HepG2 (cell line): Measurements from ENCODE around the gene ATP10A. TPM values are rescaled to one million over a fixed set of nuclear protein-coding genes. Genes with fewer than 3 reads are reported as not detected.

Source experiments
- ATAC-seq: fragments of 200-7000 bp; cut with Tn5 transposase; 3 replicates; pipeline ENCODE4 v1.9.1; 2020; ENCODE audit warnings: mild to moderate bottlenecking, moderate library complexity
- BruUV-seq: library from RNA; stranded (reverse); fragments of 400-500 nt; replicated peaks from 2 replicates; lab custom pipeline; 2021; lab: Mats Ljungman, UMichigan
- CTCF ChIA-PET: fragments of 300-600 bp; formaldehyde crosslinking; extraction: SDS; loops from one replicate; lab custom pipeline; 2021; ENCODE audit warnings: low total read pairs, inconsistent platforms, low intra/inter-chr PET ratio; lab: Yijun Ruan, JAX
- POLR2A ChIA-PET: fragments of 350-600 bp; sonication (Branson Sonifier 250); formaldehyde crosslinking; loops from one replicate; lab custom pipeline; 2020; ENCODE audit warnings: antibody characterized with exemption, inconsistent platforms; lab: Yijun Ruan, JAX
- DNase-seq: peaks from one replicate; pipeline ENCODE4 v3.0.0-alpha.2; 2015; ENCODE audit warnings: low spot score
- FAIRE-seq: peaks from 3 replicates; lab custom pipeline; 2011; peaks lifted over from hg19 to GRCh38; lab: Jason Lieb, UNC
- H2AFZ ChIP-seq: one replicate; pipeline ENCODE4 v1.6.1; 2011; ENCODE audit warnings: low read length, inconsistent platforms
- H3K27ac ChIP-seq: fragments of 300-600 bp; 3 replicates; pipeline ENCODE4 v1.8.0; 2011; ENCODE audit warnings: mixed run types, mild to moderate bottlenecking, mixed read lengths, low read length, inconsistent platforms; ENCODE audit not compliant: insufficient read depth; ENCODE audit errors: extremely low read length
- H3K27me3 ChIP-seq, 2 experiments: fragments of 200-600 bp in 1 of 2; 2 replicates in 1 of 2; 3 replicates in 1 of 2; pipeline versions ENCODE4 v1.6.0 to v1.8.0; 2011; ENCODE audit warnings: low read length in 2 of 2, mild to moderate bottlenecking in 2 of 2, moderate library complexity in 2 of 2, inconsistent platforms in 1 of 2; ENCODE audit not compliant: insufficient read depth in 2 of 2, control insufficient read depth in 1 of 2
- H3K36me3 ChIP-seq, 2 experiments: fragments of 200-600 bp in 1 of 2; replicated peaks in 1 of 2; 2 replicates in 1 of 2; 3 replicates in 1 of 2; pipeline versions ENCODE4 v1.5.1 to v1.8.0; 2011; ENCODE audit warnings: low read length in 2 of 2, inconsistent platforms in 1 of 2; ENCODE audit not compliant: insufficient read depth in 2 of 2, control insufficient read depth in 1 of 2
- H3K4me1 ChIP-seq: 2 replicates; pipeline ENCODE4 v1.5.1; 2012; ENCODE audit warnings: low read length, inconsistent platforms; ENCODE audit not compliant: insufficient read depth
- H3K4me2 ChIP-seq: 2 replicates; pipeline ENCODE4 v1.6.0; 2011; ENCODE audit warnings: low read depth, low read length, inconsistent platforms
- H3K4me3 ChIP-seq, 3 experiments: fragments of 200-600 bp in 1 of 3; sonication (generic), shearing (Covaris generic) in 1 of 3; replicated peaks in 1 of 3; 2 replicates each; pipeline ENCODE4 v1.5.1; 2011 to 2016; ENCODE audit warnings: low read length in 3 of 3, inconsistent platforms in 2 of 3, low read depth in 2 of 3, mild to moderate bottlenecking in 2 of 3, control low read depth in 1 of 3, mixed read lengths in 1 of 3; ENCODE audit not compliant: insufficient read depth in 1 of 3
- H3K79me2 ChIP-seq: one replicate; pipeline ENCODE4 v1.6.1; 2011; ENCODE audit warnings: low read length, inconsistent platforms; ENCODE audit not compliant: insufficient read depth
- H3K9ac ChIP-seq: 2 replicates; pipeline ENCODE4 v1.6.0; 2011; ENCODE audit warnings: mild to moderate bottlenecking, low read depth, low read length, inconsistent platforms; ENCODE audit not compliant: insufficient read depth
- H3K9me3 ChIP-seq: 2 replicates; pipeline ENCODE4 v1.5.1; 2012; ENCODE audit warnings: mild to moderate bottlenecking, low read length
- H4K20me1 ChIP-seq: 2 replicates; pipeline ENCODE4 v1.6.0; 2011; ENCODE audit warnings: inconsistent platforms, mild to moderate bottlenecking, low read length, moderate library complexity; ENCODE audit not compliant: insufficient read depth
- CCAR2 ChIP-seq: fragments of 200-400 bp; formaldehyde crosslinking; optimal IDR thresholded peaks from 2 replicates; pipeline ENCODE3; 2018; ENCODE audit warnings: low read depth, mild to moderate bottlenecking, low read length, moderate library complexity
- DPF2 ChIP-seq: sonication (generic); formaldehyde crosslinking; IDR thresholded peaks from 2 replicates; pipeline ENCODE4 v1.4.0; 2020; ENCODE audit warnings: mild to moderate bottlenecking, low read depth, missing genetic modification reagents, borderline replicate concordance
- HNF4A ChIP-seq: sonication (generic); formaldehyde crosslinking; IDR thresholded peaks from 2 replicates; pipeline ENCODE4 v1.4.0; 2020; ENCODE audit warnings: missing genetic modification reagents
- KAT7 ChIP-seq: IDR thresholded peaks from 2 replicates; pipeline ENCODE4 v1.6.1; 2018; ENCODE audit warnings: borderline replicate concordance, missing compliant biosample characterization
- MAFK ChIP-seq, 2 experiments: IDR thresholded peaks in 1 of 2; conservative IDR thresholded peaks in 1 of 2; 2 replicates each; pipeline ENCODE4 v1.6.1; 2011; ENCODE audit warnings: improper control_type of control experiment in 2 of 2, low read length in 2 of 2
- MBD4 ChIP-seq: IDR thresholded peaks from 2 replicates; pipeline ENCODE4 v1.6.1; 2012; ENCODE audit warnings: low read length, inconsistent platforms, borderline replicate concordance
- NR2C2 ChIP-seq: sonication (generic); formaldehyde crosslinking; IDR thresholded peaks from 2 replicates; pipeline ENCODE4 v1.4.0; 2020; ENCODE audit warnings: missing genetic modification reagents, mild to moderate bottlenecking, moderate library complexity, borderline replicate concordance
- SRSF1 ChIP-seq: fragments of 200-400 bp; formaldehyde crosslinking; optimal IDR thresholded peaks from 2 replicates; pipeline ENCODE3; 2017; ENCODE audit warnings: mild to moderate bottlenecking, low read depth, low read length, moderate library complexity
- THAP9 ChIP-seq: sonication (generic); formaldehyde crosslinking; IDR thresholded peaks from 2 replicates; pipeline ENCODE4; 2020; ENCODE audit warnings: missing genetic modification reagents, mild to moderate bottlenecking, borderline replicate concordance
- TIGD3 ChIP-seq: sonication (generic); formaldehyde crosslinking; IDR thresholded peaks from 2 replicates; pipeline ENCODE4 v1.5.1; 2020; ENCODE audit warnings: mild to moderate bottlenecking, missing genetic modification reagents, borderline replicate concordance
- ZBTB49 ChIP-seq: sonication (generic); formaldehyde crosslinking; IDR thresholded peaks from 2 replicates; pipeline ENCODE4 v1.4.0; 2020; ENCODE audit warnings: missing genetic modification reagents, borderline replicate concordance
- ZNF841 ChIP-seq: sonication (generic); formaldehyde crosslinking; IDR thresholded peaks from 2 replicates; pipeline ENCODE4 v1.8.1; 2023; ENCODE audit warnings: missing genetic modification reagents, borderline replicate concordance
- ZSCAN12 ChIP-seq: sonication (generic); formaldehyde crosslinking; IDR thresholded peaks from 2 replicates; pipeline ENCODE4 v1.9.0; 2021; ENCODE audit warnings: mild to moderate bottlenecking, missing genetic modification reagents
- ZXDC ChIP-seq: sonication (generic); formaldehyde crosslinking; IDR thresholded peaks from 2 replicates; pipeline ENCODE4 v1.5.0; 2020; ENCODE audit warnings: mild to moderate bottlenecking, missing genetic modification reagents
- WGBS: methylation state at CpG from one replicate; pipeline ENCODE4 v1.1.6; 2017; ENCODE audit warnings: low lambda C conversion rate; 5-methylcytosine and 5-hydroxymethylcytosine counted together
- in situ Hi-C: cut with HindIII; loops from 2 replicates; pipeline ENCODE4 v1.10.0; 2017; ENCODE audit warnings: low pct_unique_long_range_greater_than_20kb; ENCODE audit not compliant: extremely low pct_ligation_motif_present
- intact Hi-C: fragments of 100-400 bp; cut with micrococcal nuclease; formaldehyde crosslinking; loops from one replicate; pipeline ENCODE4 v1.10.0; 2022; ENCODE audit not compliant: unreplicated experiment
- polyA plus RNA-seq, 8 experiments: library from polyadenylated mRNA; depleted of rRNA in 3 of 8; stranded (reverse) in 7 of 8; unstranded in 1 of 8; fragments of >200 nt; fragmentation: Illumina TruSeq in 4 of 8; extraction: Trizol in 4 of 8; gene quantifications; 2 replicates each; pipeline versions ENCODE4 v1.2.1 to v1.2.3, GENCODE V29; 2011 to 2016; ENCODE audit warnings: low read depth in 4 of 8, missing spikeins in 1 of 8, mixed read lengths in 1 of 8; ENCODE audit not compliant: insufficient read depth in 1 of 8
- total RNA-seq, 5 experiments: library from RNA; depleted of rRNA; stranded (reverse); fragments of >200 nt; fragmentation: Illumina TruSeq; extraction: Trizol; gene quantifications; 2 replicates each; pipeline ENCODE4 v1.2.3, GENCODE V29; 2016; ENCODE audit warnings: low read depth in 1 of 5

Gene ATP10A
- total and polyA plus RNA-seq, 2 of the 13 experiments (the other 11 are each of a cell fraction or from before 2014, with no cell fraction given) = 0.58 to 4.2 TPM

- TF ChIP-seq MAFK (conservative IDR thresholded peaks at IDR 0.05 in 1 of 2, IDR thresholded peaks at IDR 0.05 in 1 of 2; ENCODE audit: low read length in 2 of 2) = peak in 1 of 2 experiments; percentile 58; a peak in 3 of 4 replicates
- TF ChIP-seq, all 625 proteins: peak for 2
Observed at GRCh38 chr15:25910832-25911231, 47.7 kb upstream of the ATP10A start (continued).

GRCh38 chr15:25909806-25910205 lies 46.7 kb upstream of the ATP10A start:
- no peaks in the 10 kb centered on the region for H3K79me2 ChIP-seq
- FAIRE-seq = no peak
- H3K27me3 ChIP-seq = no peaks in the 10 kb centered on the region
- no peak for ATAC-seq
- H2AFZ ChIP-seq = no peak overlapping the region
- DNase-seq = no peak
- H3K4me1 ChIP-seq = no peaks in the 10 kb centered on the region
- H3K9me3 ChIP-seq = no peaks in the 10 kb centered on the region
- H3K27ac ChIP-seq = no peak overlapping the region
- ChIA-PET CTCF (no interaction called here), POLR2A (no interaction called here)
- intact Hi-C loops (no loop called here), in situ Hi-C loops (no loop called here)
- TF ChIP-seq NR2C2 (CRISPR knock-in tag) = no peak
- no peak for TF ChIP-seq MBD4
- no peak for TF ChIP-seq ZNF841 (CRISPR knock-in tag)
- no peak for TF ChIP-seq ZBTB49 (CRISPR knock-in tag)
- TF ChIP-seq SRSF1 = no peak
- TF ChIP-seq ZSCAN12 (CRISPR knock-in tag) = no peak
- TF ChIP-seq TIGD3 = no peak
- no peak for TF ChIP-seq KAT7
- no peak for TF ChIP-seq DPF2 (CRISPR knock-in tag)
- TF ChIP-seq HNF4A = no peak
- TF ChIP-seq ZXDC (CRISPR knock-in tag) = no peak
- TF ChIP-seq THAP9 (CRISPR knock-in tag) = no peak
- no peak for TF ChIP-seq CCAR2
- no peak overlapping the region for H3K4me2 ChIP-seq
- H3K4me3 ChIP-seq = no peak overlapping the region
- no peak overlapping the region for H3K9ac ChIP-seq
- no peaks in the 10 kb centered on the region for H4K20me1 ChIP-seq
- H3K36me3 ChIP-seq = no peaks in the 10 kb centered on the region
- no TSS peak for BruUV-seq
- WGBS = 60% methylated on average over 16 of the region's 16 CpGs
